ENCODE measurements around the gene YY1AP1.
"Not testable (repeated sequence)": the region's sequence is repeated elsewhere in the genome, so short reads cannot be mapped to it uniquely, and the experiment has no call there.

The YY1AP1 gene

DNA sequence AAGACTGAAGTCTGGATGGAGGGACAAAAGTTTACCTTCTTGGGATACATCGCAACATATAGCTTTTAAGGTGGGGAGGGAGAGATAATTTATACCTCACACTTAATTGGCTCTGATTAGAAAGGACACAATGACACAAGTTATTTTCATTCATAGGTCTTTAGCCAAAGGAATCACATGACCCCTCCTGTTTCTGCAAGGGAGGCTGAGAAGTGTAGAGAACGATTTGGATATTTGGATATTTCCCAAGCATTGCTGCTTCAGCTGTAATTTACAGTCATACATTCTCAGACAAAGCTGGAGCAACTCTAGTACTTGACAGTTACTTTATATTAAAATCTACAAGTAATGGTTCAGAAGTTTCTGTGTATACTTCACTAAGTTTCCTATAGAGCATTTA, 24.5 kb upstream of the YY1AP1 start:
- no peak for DNase-seq (ENCODE audit: low read depth)
- H3K4me3 ChIP-seq (ENCODE audit: low read depth, low read length), result no peak overlapping the region
- TF ChIP-seq, protein P1, sequence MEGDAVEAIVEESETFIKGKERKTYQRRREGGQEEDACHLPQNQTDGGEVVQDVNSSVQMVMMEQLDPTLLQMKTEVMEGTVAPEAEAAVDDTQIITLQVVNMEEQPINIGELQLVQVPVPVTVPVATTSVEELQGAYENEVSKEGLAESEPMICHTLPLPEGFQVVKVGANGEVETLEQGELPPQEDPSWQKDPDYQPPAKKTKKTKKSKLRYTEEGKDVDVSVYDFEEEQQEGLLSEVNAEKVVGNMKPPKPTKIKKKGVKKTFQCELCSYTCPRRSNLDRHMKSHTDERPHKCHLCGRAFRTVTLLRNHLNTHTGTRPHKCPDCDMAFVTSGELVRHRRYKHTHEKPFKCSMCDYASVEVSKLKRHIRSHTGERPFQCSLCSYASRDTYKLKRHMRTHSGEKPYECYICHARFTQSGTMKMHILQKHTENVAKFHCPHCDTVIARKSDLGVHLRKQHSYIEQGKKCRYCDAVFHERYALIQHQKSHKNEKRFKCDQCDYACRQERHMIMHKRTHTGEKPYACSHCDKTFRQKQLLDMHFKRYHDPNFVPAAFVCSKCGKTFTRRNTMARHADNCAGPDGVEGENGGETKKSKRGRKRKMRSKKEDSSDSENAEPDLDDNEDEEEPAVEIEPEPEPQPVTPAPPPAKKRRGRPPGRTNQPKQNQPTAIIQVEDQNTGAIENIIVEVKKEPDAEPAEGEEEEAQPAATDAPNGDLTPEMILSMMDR (IDR thresholded peaks at IDR 0.05; ENCODE audit: low read depth, low read length, missing control alignments), result no peak

DNA sequence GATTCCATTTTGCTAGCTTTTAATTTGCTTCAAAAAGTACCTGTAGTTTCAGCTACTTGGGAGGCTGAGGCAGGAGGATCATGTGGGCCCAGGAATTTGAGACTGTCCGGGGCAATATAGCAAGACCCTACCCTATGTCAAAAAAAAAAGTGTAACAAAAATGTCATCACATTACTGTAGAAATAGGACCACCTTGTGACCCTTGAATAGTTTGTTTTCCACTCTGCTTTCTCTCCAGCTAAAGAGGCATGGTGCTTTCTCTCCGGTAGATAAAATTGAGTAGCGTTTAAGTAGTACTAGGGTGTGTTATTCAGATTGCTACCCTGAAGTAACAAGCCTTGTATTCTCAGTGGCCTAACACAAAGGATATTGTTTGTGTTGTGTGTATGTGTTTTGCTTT, 24.1 kb upstream of the YY1AP1 start:
- not testable (repeated sequence) for DNase-seq (ENCODE audit: low read depth); H3K4me3 ChIP-seq (ENCODE audit: low read depth, low read length)

DNA sequence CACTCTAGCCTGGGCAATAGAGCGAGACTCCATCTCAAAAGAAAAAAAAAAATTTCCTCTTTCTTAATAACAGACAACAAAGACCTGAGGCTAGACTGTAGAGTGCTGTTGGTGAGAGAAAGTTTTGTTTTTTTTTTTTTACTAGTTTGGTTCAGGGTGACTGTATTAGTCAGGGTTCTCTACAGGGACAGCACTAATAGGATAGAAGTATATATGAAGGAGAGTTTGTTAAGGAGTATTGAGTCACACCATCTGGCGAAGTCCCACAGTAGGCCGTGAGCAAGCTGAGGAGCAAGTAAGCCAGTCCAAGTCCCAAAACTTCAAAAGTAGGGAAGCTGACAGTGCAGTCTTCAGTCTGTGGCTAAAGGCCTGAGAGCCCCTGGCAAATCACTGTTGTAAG, 22.9 kb upstream of the YY1AP1 start:
- not testable (repeated sequence) for H3K4me3 ChIP-seq (ENCODE audit: low read depth, low read length); DNase-seq (ENCODE audit: low read depth)

DNA sequence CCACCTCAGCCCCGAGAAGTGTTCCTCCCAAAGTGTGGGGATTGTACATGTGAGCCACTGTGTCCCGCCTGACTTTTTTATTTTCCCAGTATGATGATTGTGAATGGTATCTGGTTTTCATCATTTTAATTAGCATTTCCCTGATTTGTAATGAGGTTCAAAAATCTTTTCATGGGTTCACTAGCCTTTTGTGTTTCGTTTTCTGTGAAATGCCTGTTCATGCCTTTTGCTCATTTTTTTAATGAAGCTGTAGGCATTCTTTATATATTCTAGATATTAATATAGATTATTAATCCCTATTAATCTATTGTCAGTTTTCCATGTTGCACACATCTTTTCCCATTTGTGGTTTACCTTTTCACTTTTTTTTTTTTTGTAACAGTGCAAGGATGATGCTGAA, 20.8 kb upstream of the YY1AP1 start:
- no peak for DNase-seq (ENCODE audit: low read depth)
- TF ChIP-seq, protein P1 (IDR thresholded peaks at IDR 0.05; ENCODE audit: low read depth, low read length, missing control alignments), result no peak
- no peak overlapping the region for H3K4me3 ChIP-seq (ENCODE audit: low read depth, low read length)

DNA sequence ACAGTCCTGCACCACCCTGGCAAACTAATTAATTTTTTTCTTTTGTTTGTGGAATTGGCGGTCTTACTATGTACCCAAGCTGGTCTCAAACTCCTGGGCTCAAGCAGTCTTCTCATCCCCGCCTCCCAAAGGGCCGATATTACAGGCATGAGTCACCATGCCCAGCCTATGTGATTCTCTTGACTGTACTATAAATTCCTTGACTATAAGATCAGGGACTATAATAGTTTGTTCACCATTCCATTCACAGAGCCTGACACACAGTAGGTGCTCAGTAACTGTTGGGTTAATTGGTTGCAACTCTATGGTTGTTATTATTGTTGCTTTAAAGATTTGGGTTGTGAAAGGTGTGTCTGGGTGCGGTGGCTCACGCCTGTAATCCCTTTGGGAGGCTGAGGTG, 17.6 kb upstream of the YY1AP1 start:
- DNase-seq (ENCODE audit: low read depth), result no peak
- no peak overlapping the region for H3K4me3 ChIP-seq (ENCODE audit: low read depth, low read length)
- TF ChIP-seq, protein P1 (IDR thresholded peaks at IDR 0.05; ENCODE audit: low read depth, low read length, missing control alignments), result no peak

DNA sequence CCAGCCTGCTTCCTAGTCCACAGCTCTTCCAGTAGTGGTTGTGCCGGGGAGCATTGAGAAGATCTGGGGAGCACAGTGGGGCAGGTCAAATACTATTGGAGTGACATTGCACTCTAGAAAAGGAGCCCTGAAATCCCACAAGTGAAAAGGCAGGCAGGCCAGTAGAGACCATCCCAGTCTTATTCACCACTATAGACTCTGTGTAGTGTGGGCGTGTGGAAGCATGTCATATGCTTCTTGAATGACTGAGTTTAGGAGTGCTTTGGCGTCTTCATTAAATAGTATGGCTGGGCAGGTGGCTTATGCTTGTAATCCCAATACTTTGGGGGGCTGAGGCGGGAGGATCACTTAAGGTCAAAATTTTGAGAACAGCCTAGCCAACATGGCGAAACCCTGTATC, 15.8 kb upstream of the YY1AP1 start:
- H3K4me3 ChIP-seq (ENCODE audit: low read depth, low read length); DNase-seq (ENCODE audit: low read depth): not testable (repeated sequence)

DNA sequence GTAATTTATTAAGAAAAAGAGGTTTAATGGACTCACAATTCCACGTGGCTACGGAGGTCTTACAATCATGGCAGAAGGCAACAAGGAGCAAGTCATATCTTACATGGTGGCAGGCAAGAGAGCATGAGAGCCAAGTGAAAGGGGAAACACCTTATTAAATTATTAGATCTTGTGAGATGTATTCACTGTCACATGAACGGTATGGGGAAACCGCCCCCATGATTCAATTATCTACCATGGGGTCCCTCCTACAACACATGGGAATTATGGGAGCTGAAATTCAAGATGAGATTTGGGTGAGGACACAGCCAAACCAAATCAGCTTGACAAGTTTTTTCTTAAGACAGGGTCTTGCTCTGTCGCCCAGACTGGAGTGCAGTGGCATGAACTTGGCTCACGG, 14.6 kb upstream of the YY1AP1 start:
- no peak for DNase-seq (ENCODE audit: low read depth)
- H3K4me3 ChIP-seq (ENCODE audit: low read depth, low read length), result no peak overlapping the region
- TF ChIP-seq, protein P1 (IDR thresholded peaks at IDR 0.05; ENCODE audit: low read depth, low read length, missing control alignments), result no peak

DNA sequence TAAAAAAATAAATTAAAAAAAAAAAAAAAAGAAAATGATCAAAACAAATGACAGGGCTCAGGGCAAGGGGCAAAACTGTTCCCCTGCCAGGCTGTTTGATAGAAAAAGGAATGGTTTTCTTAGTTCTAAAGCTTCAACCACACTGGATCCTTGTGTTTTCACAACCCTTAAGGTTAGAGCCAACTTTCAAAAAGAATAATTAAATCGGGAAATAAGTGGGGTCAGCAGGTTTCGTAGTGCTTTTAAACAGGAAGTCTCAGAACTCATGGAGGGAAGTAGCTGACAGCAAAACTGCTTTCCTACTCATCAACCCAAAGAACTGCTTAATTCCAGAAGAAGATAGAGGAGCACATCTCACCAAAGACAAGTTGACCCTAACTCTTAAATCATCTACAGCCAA, 13.1 kb upstream of the YY1AP1 start:
- H3K4me3 ChIP-seq (ENCODE audit: low read depth, low read length), result not testable (repeated sequence)

DNA sequence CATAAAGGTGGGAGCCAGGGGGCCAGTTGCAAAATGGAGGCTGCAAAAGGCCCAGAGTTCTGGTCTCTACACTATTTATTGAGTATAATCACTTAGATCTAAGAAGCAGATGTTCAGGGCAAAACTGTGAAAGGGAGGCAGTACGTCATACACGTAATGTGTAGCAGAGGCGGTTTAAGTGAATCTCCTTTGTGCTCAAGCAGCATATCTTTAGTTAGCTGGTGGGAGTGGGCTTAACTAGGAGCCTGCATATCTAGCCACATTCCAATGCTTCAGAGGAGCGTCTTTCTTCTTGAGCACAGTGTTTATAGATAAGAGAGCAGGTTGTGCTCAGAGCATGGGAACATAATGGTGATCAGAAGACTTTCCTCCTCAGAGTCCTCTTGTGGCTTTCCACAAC, 10.5 kb upstream of the YY1AP1 start:
- DNase-seq (ENCODE audit: low read depth); H3K4me3 ChIP-seq (ENCODE audit: low read depth, low read length): not testable (repeated sequence)

More for the DNA sequence above, 13.1 kb upstream of the YY1AP1 start:
- DNase-seq (ENCODE audit: low read depth), result not testable (repeated sequence)

DNA sequence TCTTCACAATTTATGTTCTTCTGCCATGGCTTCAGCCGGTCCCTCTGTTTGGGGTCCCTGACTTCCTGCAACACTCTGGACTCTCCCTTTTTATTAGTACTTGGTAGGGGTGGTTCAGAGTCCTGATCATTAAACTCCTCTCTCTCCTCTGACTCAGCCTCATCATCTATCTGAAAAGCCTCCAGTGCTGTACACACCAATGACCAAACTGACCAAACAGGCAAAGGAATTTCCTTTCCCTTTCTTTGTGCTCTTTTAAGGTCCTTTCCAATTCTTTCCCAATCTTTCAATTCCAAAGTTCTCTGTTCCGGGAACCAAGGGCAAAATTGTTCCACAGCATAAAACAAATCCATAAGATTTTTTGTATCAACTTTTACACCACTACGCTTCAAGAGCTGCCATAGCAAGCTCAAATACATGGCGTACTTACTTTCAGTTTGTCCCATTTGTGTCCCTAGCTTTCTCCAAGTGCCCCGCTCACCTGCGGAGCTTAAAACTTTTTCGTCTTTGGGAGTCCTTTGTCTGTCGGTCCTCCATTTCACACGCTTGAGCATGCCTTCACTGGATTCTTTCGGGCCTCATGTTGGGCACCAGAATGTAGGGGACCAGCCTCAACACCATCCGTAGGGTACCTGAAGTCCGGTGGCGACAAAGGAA, 9.9 kb upstream of the YY1AP1 start:
- no peak for DNase-seq (ENCODE audit: low read depth)
- H3K4me3 ChIP-seq (ENCODE audit: low read depth, low read length), result no peak overlapping the region
- TF ChIP-seq, protein P1 (IDR thresholded peaks at IDR 0.05; ENCODE audit: low read depth, low read length, missing control alignments), result no peak

DNA sequence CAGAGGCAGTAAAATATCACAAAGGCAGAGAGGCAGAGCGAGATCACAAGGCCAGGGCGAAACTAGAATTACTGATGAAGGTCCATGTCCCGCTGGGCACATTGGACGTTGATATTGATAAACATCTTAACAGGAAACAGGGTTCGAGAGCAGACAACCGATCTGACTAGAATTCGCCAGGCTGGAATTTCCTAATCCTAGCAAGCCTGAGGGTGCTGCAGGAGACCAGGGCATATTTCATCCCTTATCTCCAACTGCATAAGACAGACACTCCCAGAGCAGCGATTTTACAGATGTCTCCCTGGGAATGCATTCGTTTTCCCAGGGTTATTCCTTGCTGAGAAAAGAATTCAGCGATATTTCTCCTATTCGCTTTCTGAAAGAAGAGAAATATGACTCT, 9.0 kb upstream of the YY1AP1 start:
- not testable (repeated sequence) for H3K4me3 ChIP-seq (ENCODE audit: low read depth, low read length); DNase-seq (ENCODE audit: low read depth)

Data from GM12864 (cell line).